ENCODE data around the gene CDCA8.

CDCA8 gene

GRCh38 chr1:37708471-37708870, 16.2 kb downstream of the CDCA8 start:
- TF ChIP-seq CTCF (conservative IDR thresholded peaks at IDR 0.05; ENCODE audit: low read depth, low read length), result no peak
- no peak for DNase-seq (ENCODE audit: low read depth)
- H3K4me3 ChIP-seq (ENCODE audit: low read length), result no peak overlapping the region

GRCh38 chr1:37714226-37714625, 21.9 kb downstream of the CDCA8 start:
- H3K4me3 ChIP-seq (ENCODE audit: low read length), result no peak overlapping the region
- no peak for TF ChIP-seq CTCF (conservative IDR thresholded peaks at IDR 0.05; ENCODE audit: low read depth, low read length)
- no peak for DNase-seq (ENCODE audit: low read depth)

DNA sequence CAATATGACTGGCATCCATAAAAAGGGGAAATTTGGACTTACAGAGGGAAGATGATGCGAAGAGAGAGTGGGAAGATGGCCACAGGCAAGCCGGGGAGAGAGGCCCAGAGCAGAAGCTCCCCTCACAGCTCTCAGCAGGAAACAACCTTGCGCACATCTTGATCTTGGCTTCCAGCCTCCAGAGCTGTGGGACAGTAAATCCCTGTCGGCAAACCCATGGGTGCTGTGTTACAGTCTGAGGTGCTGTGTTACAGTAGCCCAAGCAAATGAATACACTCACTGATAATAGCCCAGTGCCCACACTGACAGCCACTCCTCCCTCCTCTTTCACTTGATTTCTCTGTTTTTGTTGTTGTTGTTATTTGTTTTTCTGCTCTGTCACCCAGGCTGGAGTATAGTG, 22.4 kb downstream of the CDCA8 start:
- H3K4me3 ChIP-seq (ENCODE audit: low read length), result no peak overlapping the region
- no peak for TF ChIP-seq CTCF (conservative IDR thresholded peaks at IDR 0.05; ENCODE audit: low read depth, low read length)
- no peak for DNase-seq (ENCODE audit: low read depth)

DNA sequence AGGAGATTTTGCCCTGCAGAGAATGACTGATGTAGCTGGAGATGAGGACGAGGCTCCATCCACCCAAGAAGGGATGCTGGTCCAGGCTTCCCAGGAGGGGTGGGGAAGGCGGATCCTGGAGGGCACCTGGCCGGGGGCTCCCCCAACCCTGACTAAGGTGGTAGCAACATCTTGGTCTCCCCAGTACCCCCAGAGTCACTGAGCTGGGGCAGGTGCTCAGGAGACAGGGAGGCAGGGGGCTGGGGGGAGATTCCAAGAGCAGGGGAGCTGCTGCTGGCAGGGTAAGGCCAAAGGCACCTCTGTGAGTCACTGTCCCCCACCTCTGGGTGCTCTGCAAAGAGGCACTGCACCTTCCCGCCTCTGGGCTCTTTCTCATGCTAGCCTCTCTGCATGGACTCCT, 24.0 kb downstream of the CDCA8 start:
- H3K4me3 ChIP-seq (ENCODE audit: low read length), result no peak overlapping the region
- no peak for TF ChIP-seq CTCF (conservative IDR thresholded peaks at IDR 0.05; ENCODE audit: low read depth, low read length)
- DNase-seq (ENCODE audit: low read depth), result no peak

- no peak for DNase-seq (ENCODE audit: low read depth)
- H3K4me3 ChIP-seq (ENCODE audit: low read length), result no peak overlapping the region
- TF ChIP-seq CTCF (conservative IDR thresholded peaks at IDR 0.05; ENCODE audit: low read depth, low read length), result no peak
Measured at GRCh38 chr1:37717631-37718030, 25.3 kb downstream of the CDCA8 start.

- H3K4me3 ChIP-seq (ENCODE audit: low read length), result no peak overlapping the region
- no peak for DNase-seq (ENCODE audit: low read depth)
- TF ChIP-seq CTCF (conservative IDR thresholded peaks at IDR 0.05; ENCODE audit: low read depth, low read length), result no peak
Measured at GRCh38 chr1:37718181-37718900, 26.0 kb downstream of the CDCA8 start.

DNA sequence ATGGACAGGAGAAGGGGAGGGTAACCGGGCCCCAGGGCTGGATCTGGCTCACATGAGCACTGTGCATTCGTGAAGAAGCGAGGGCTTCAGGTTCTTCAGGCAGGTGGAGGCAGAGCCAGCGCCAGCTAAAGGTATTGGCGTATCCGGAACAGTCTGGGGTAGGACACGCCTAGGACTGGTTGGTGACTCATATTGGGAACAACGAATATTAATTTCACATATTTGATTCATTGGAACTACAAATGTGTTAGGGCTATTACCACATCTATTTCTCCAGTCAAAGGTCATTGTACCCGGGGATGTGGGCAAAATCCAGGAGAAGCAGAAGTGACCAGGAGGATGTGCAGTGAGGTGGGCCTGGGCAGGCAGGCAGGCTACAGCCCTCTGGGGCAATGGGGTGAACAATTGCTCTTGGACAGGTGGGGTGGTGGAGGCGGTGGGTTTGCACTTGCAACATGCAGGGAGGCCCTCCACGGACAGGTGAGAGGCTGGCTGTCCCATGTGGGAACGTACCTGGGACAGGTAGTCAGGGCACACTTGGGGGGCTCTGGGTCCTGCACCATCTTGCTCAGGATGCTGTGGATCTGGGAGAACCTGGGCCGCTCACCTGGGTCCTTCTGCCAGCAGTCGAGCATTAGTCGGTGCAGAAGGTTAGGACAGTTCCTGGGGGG, 26.7 kb downstream of the CDCA8 start:
- H3K4me3 ChIP-seq (ENCODE audit: low read length), result no peak overlapping the region
- DNase-seq (ENCODE audit: low read depth), result no peak
- TF ChIP-seq CTCF (conservative IDR thresholded peaks at IDR 0.05; ENCODE audit: low read depth, low read length), result no peak

Measured in retinal pigment epithelial cell (primary cell).